Stimulated activated CD8-positive, alpha-beta memory T cell treated with anti-CD3 and anti-CD28 coated beads, Interleukin-4, amount 100 ng/mL, for 48 hours (primary cell): Measurements from ENCODE around the gene AADACL3.

ENCODE experiments used
- DNase-seq: peaks from one replicate; pipeline ENCODE4 v3.0.0-alpha.2; 2020

Gene AADACL3

DNA sequence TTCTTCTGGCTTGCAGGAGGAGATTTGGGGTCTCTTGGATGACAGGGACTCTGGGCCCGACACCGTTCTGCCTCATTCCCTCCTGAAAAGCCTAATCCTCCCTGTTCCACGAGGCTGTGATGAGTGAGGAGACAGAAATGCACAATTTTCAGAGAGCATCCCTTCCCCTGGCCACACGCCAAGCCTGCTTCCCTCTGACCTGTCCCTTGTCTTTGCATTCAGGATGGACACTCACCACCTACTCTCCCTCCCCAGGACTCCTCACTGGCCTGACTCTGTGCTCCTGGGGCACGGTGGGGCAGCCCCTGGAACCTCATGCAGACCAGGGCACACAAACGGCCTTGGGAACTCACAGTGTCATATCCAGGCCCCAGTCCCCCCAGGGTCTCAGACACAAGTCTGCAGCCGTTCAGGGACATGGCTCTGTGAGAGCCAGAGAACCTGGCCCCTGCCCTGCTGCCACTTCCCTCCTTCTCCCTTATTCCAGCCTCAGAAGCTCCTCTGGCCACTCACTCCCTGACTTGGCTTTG is 54.1 kb downstream of the AADACL3 start:
- DNase-seq = no peak

- DNase-seq = no peak
Observed at GRCh38 chr1:12770620-12771019, 54.7 kb downstream of the AADACL3 start.

- no peak for DNase-seq
Observed at GRCh38 chr1:12771186-12771585, 55.3 kb downstream of the AADACL3 start.

- DNase-seq = no peak
Observed at GRCh38 chr1:12772520-12772919, 56.6 kb downstream of the AADACL3 start.

DNA sequence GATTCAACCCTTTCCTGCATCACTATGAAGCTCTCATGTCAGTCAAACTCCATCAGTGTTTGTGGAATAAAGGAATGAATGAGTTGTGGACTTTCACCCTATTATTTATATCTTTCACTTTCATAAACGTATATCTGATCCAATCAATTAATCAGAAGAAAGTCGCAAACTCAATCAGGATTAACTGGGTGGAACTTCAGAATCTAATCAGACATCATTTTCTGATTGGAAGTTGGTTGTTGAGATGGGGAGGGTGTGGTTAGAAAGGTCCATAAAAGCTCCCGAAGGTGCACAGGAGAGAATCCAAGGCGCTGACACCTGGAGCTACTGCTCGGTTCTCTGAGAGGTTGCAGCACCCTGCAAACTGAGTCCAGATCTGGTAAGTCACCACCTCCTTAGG is 57.5 kb downstream of the AADACL3 start, which contains the start of gene PRAMEF12:
PRAMEF12 (plus strand) TSS at position 301 of the 400 bp plus-strand sequence. CDS start 1,130 bp downstream, outside the sequence.
- DNase-seq = no peak

GRCh38 chr1:12774801-12775345 is 59.0 kb downstream of the AADACL3 start:
- no peak for DNase-seq

DNA sequence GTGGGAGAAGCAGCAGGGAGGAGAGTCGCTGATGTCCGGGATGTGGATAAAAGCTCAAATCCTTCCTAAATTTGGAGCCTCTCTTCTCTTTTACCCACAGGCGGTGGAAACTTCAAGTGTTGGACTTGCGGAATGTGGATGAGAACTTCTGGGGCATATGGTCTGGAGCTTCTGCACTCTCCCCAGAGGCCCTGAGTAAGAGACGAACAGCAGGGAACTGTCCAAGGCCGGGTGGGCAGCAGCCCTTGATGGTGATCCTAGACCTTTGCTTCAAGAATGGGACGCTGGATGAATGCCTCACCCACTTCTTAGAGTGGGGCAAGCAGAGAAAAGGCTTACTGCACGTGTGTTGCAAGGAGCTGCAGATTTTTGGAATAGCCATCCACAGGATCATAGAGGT is 59.5 kb downstream of the AADACL3 start:
- no peak for DNase-seq

DNA sequence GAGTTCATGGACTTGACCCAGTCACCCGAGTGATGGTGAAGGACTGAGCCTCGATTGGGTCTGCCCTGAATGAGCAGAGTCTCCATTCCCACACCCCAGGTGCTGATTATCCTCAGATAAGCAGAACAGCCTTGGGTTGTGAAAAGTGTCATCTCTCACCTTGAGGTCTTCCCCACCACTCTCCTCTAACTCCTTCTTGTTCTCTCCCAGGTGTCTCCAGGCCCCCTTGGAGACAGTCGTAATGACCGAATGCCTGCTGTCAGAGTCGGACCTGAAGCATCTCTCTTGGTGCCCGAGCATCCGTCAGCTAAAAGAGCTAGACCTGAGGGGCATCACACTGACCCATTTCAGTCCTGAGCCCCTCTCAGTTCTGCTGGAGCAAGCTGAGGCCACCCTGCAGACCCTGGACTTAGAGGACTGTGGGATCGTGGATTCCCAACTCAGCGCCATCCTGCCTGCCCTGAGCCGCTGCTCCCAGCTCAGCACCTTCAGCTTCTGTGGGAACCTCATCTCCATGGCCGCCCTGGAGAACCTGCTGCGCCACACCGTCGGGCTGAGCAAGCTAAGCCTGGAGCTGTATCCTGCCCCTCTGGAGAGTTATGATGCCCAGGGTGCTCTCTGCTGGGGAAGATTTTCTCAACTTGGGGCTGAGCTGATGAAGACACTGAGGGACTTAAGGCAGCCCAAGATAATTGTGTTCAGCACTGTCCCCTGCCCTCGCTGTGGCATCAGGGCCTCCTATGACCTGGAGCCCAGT is 61.1 kb downstream of the AADACL3 start:
- DNase-seq = no peak
